Loucy (cell line): ENCODE measurements around the gene ALDH4A1.

Experiments
- H2AFZ ChIP-seq: fragments of 200-600 bp; sonication (generic); 2 replicates; pipeline ENCODE4 v1.6.0; 2016; ENCODE audit warnings: antibody characterized with exemption, mild to moderate bottlenecking, low read length, moderate library complexity
- H3F3A ChIP-seq: fragments of 200-600 bp; 2 replicates; pipeline ENCODE4 v1.6.0; 2016; ENCODE audit warnings: antibody characterized with exemption, low read depth, mild to moderate bottlenecking
- H3K27me3 ChIP-seq: fragments of 200-600 bp; sonication (generic); 2 replicates; pipeline ENCODE4 v1.6.1; 2014; ENCODE audit warnings: low read length, mild to moderate bottlenecking; ENCODE audit not compliant: insufficient read depth, poor library complexity, severe bottlenecking
- H3K36me3 ChIP-seq: fragments of 200-600 bp; sonication (generic); 2 replicates; pipeline ENCODE4 v1.6.1; 2016; ENCODE audit warnings: low read length; ENCODE audit not compliant: insufficient read depth
- H3K4me1 ChIP-seq: fragments of 200-600 bp; sonication (generic); 2 replicates; pipeline ENCODE4 v1.5.1; 2014; ENCODE audit warnings: low read length, mild to moderate bottlenecking; ENCODE audit not compliant: insufficient read depth, poor library complexity, severe bottlenecking
- H3K4me2 ChIP-seq: fragments of 200-600 bp; sonication (generic); 2 replicates; pipeline ENCODE4 v1.6.0; 2014; ENCODE audit warnings: antibody characterized with exemption, low read length, low read depth, mild to moderate bottlenecking; ENCODE audit not compliant: poor library complexity, severe bottlenecking
- H3K4me3 ChIP-seq: fragments of 200-600 bp; sonication (generic); 2 replicates; pipeline ENCODE4 v1.5.1; 2014; ENCODE audit warnings: low read length, mild to moderate bottlenecking, mixed read lengths; ENCODE audit not compliant: poor library complexity, severe bottlenecking
- H3K79me2 ChIP-seq: fragments of 200-600 bp; sonication (generic); 2 replicates; pipeline ENCODE4 v1.6.1; 2014; ENCODE audit warnings: low read length; ENCODE audit not compliant: insufficient read depth
- H3K9ac ChIP-seq: fragments of 200-600 bp; sonication (generic); 2 replicates; pipeline ENCODE4 v1.6.0; 2014; ENCODE audit warnings: mild to moderate bottlenecking, low read depth, low read length, moderate library complexity; ENCODE audit not compliant: poor library complexity, severe bottlenecking
- H3K9me2 ChIP-seq: fragments of 200-600 bp; sonication (generic); replicated peaks from 2 replicates; pipeline ENCODE4 v1.6.1; 2016; ENCODE audit warnings: low read depth, low read length, mixed read lengths
- H3K9me3 ChIP-seq: fragments of 200-600 bp; sonication (generic); 2 replicates; pipeline ENCODE4 v1.6.1; 2014; ENCODE audit warnings: mild to moderate bottlenecking, antibody characterized with exemption, low read length, low read depth; ENCODE audit not compliant: insufficient read depth
- H4K20me1 ChIP-seq: fragments of 200-600 bp; sonication (generic); 2 replicates; pipeline ENCODE4 v1.6.0; 2014; ENCODE audit warnings: antibody characterized with exemption, low read length, mild to moderate bottlenecking; ENCODE audit not compliant: insufficient read depth, poor library complexity, severe bottlenecking
- EZH2phosphoT487 ChIP-seq: fragments of 200-600 bp; IDR thresholded peaks from 2 replicates; pipeline ENCODE4 v1.6.1; 2018; ENCODE audit warnings: antibody characterized with exemption, mild to moderate bottlenecking, moderate library complexity, borderline replicate concordance
- TF ChIP-seq, protein P1 (sequence below): fragments of 200-600 bp; sonication (generic); conservative IDR thresholded peaks from 2 replicates; pipeline ENCODE4 v1.5.1; 2014; ENCODE audit warnings: mild to moderate bottlenecking, antibody characterized with exemption, low read length

ALDH4A1 gene

DNA sequence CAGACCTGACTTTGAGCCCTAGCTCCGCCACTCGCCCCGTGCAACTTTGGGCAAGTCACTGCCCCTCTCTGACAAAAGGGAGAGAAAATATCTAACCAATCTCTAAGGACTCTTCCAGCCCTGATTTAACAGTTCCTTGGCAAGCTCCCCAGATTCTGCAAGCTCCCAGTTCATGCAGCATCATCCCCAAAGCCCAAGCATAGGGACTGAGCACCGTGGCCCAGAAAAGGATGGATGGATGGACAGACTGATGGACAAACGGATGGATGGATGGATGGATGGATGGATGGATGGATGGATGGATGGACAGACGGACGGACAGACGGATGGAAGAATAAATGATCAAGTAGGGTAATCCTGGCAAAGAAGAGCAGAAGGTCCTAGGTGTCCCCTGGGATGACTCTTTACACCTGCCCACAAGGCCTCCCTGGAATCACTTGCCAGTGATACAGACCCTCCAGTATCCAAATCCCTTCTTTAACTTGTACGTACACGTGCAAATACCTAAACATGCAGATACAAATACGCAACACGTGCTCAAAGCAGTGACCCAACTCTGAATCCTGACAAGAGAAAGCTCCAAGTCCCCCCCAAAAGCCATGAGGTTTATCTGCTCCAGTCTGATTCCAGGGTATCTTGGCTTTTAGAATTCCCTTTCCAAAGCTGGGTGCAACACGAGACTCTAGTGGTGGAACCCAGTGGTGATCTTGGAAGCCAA is 38.1 kb upstream of the ALDH4A1 start:
- Histone ChIP-seq H3F3A (no peaks in the 10 kb centered on the region), H3K9ac (no peak overlapping the region), H3K9me3 (no peaks in the 10 kb centered on the region), H3K4me3 (no peak overlapping the region), H3K4me1 (peaks cover 15% of the 10 kb centered on the region), H3K79me2 (peaks cover 86% of the 10 kb centered on the region), H3K27me3 (no peaks in the 10 kb centered on the region), H2AFZ (no peak overlapping the region), H3K36me3 (no peaks in the 10 kb centered on the region), H3K4me2 (no peak overlapping the region), H4K20me1 (no peaks in the 10 kb centered on the region), H3K9me2 (no peaks in the 10 kb centered on the region)
- TF ChIP-seq, protein P1, sequence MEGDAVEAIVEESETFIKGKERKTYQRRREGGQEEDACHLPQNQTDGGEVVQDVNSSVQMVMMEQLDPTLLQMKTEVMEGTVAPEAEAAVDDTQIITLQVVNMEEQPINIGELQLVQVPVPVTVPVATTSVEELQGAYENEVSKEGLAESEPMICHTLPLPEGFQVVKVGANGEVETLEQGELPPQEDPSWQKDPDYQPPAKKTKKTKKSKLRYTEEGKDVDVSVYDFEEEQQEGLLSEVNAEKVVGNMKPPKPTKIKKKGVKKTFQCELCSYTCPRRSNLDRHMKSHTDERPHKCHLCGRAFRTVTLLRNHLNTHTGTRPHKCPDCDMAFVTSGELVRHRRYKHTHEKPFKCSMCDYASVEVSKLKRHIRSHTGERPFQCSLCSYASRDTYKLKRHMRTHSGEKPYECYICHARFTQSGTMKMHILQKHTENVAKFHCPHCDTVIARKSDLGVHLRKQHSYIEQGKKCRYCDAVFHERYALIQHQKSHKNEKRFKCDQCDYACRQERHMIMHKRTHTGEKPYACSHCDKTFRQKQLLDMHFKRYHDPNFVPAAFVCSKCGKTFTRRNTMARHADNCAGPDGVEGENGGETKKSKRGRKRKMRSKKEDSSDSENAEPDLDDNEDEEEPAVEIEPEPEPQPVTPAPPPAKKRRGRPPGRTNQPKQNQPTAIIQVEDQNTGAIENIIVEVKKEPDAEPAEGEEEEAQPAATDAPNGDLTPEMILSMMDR = no peak
- TF ChIP-seq EZH2phosphoT487 = no peak

DNA sequence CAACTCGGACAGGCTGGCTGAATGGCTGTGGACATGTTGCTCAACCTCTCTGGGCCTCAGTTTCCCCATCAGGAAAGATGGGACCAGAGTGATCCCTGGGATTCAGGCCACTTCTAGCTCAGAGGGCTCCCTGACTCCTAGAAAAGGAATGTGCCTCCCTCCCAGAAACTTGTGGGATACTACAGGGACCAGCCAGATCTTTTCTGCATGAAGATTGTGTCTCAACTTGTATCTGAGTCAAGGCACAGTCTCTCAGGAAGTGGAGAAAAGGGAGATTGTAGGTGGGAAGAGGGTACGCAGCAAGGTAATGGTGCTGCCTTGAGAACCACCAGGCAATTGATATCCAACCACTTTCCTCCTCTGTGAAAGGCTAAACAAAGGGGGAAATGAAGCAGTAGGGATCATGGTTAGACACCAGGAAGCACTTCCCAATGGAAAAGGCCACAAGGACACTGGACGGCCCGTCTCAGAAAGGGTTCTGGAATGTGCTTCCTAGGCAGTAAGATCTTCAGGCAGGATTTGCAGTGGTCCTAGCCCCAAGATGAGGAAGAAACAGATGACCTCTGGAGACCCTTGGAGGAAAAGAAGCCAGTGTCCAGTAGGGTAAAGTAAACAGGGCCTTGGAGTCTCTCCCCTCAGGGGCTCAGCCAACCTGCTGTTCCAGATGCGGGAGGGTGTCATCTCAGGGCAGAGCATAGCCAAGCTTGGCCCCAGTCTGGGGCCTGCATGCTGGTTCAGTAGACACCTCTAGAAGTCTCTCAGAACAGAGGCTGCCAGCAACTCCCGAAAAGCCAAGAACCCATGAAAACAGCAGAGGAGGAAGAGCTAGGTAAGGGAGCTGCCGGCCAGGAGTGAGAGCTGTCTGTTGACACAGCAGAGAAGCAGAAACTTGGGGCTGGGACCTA is 37.3 kb upstream of the ALDH4A1 start:
- H3K9ac ChIP-seq = no peak overlapping the region
- H3K9me3 ChIP-seq = no peaks in the 10 kb centered on the region
- H3K4me2 ChIP-seq = no peak overlapping the region
- H3K27me3 ChIP-seq = no peaks in the 10 kb centered on the region
- H3K4me3 ChIP-seq = no peak overlapping the region
- H3K4me1 ChIP-seq = peaks cover 7% of the 10 kb centered on the region
- no peak for TF ChIP-seq EZH2phosphoT487
- TF ChIP-seq, protein P1 = no peak
- no peaks in the 10 kb centered on the region for H3K9me2 ChIP-seq
- no peaks in the 10 kb centered on the region for H4K20me1 ChIP-seq
- H2AFZ ChIP-seq = no peak overlapping the region
- no peaks in the 10 kb centered on the region for H3F3A ChIP-seq
- no peaks in the 10 kb centered on the region for H3K36me3 ChIP-seq
- H3K79me2 ChIP-seq = peaks cover 80% of the 10 kb centered on the region

DNA sequence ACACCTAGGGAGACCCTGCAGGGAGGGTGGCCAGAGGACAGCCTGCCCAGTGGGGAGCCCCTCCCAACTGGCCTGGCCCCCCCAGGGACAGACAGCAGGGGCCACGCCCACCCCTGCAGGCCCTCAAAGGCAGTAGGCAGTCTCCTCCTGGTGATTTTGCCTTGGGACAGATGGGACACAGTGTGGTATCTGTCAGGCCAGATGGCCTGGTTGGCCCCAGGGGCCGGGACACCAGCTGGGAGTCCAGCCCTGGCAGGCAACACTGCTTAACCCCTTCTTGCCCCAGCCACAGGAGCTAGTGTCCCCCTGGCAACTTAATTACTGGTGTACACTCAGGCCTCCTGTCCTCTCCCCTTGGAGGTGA is 36.3 kb upstream of the ALDH4A1 start:
- Histone ChIP-seq H2AFZ (no peak overlapping the region), H3K4me2 (no peak overlapping the region), H3K9me3 (no peaks in the 10 kb centered on the region), H3K36me3 (no peaks in the 10 kb centered on the region), H3K27me3 (no peaks in the 10 kb centered on the region), H3K9ac (no peak overlapping the region), H4K20me1 (no peaks in the 10 kb centered on the region), H3K4me1 (peaks cover 4% of the 10 kb centered on the region), H3F3A (no peaks in the 10 kb centered on the region), H3K79me2 (peaks cover 76% of the 10 kb centered on the region), H3K9me2 (no peaks in the 10 kb centered on the region), H3K4me3 (no peak overlapping the region)
- no peak for TF ChIP-seq EZH2phosphoT487
- TF ChIP-seq, protein P1 = no peak
